HCT116 (cell line): ENCODE results near the gene SSC4D.
"Not testable (repeated sequence)": the region's sequence is repeated elsewhere in the genome, so short reads cannot be mapped to it uniquely, and the experiment has no call there.

ENCODE experiments used
- CTCF ChIP-seq, 3 experiments: fragments of 200-600 bp in 1 of 3; sonication (generic) in 1 of 3; IDR thresholded peaks in 2 of 3; conservative IDR thresholded peaks in 1 of 3; 2 replicates each; pipeline ENCODE4 v1.5.1; 2012 to 2017; ENCODE audit warnings: low read depth in 2 of 3, low read length in 2 of 3, antibody characterized with exemption in 1 of 3, borderline replicate concordance in 1 of 3, control low read depth in 1 of 3, mild to moderate bottlenecking in 1 of 3, mixed read lengths in 1 of 3, mixed run types in 1 of 3, moderate library complexity in 1 of 3; ENCODE audit not compliant: insufficient read depth in 1 of 3
- EZH2 ChIP-seq: fragments of 200-600 bp; sonication (generic); IDR thresholded peaks from 2 replicates; pipeline ENCODE4 v1.6.1; 2017; ENCODE audit warnings: antibody characterized with exemption, mixed run types
- EZH2phosphoT487 ChIP-seq: fragments of 200-600 bp; IDR thresholded peaks from 2 replicates; pipeline ENCODE4 v1.6.1; 2018; ENCODE audit warnings: antibody characterized with exemption, borderline replicate concordance
- ZBTB33 ChIP-seq: IDR thresholded peaks from 2 replicates; pipeline ENCODE4 v1.6.1; 2011; ENCODE audit warnings: mild to moderate bottlenecking, low read length, moderate library complexity; ENCODE audit not compliant: insufficient replicate concordance; ENCODE audit errors: extremely low read depth
- TF ChIP-seq, protein P1 (sequence below): IDR thresholded peaks from 2 replicates; pipeline ENCODE4 v1.6.1; 2012; ENCODE audit warnings: low read depth

DNA sequence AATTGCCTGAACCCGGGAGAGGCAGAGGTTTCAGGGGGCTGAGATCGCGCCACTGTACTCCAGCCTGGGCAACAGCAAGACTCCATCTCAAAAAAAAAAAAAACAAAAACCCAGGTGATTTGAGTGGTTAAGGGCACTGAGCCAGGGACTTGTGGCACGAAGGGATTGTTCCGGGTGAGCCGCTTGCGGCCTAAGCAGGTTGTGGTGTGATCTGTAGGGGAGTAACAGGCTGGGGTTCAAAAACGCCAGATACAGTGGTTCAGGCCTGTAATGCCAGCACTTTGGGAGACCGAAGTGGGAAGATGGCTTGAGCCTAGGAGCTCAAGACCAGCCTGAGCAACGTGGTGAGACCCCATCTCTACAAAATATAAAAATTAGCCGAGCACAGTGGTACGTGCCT is 34.3 kb upstream of the SSC4D start:
- TF ChIP-seq EZH2phosphoT487; ZBTB33; CTCF (IDR thresholded peaks at IDR 0.05 in 2 of 3, conservative IDR thresholded peaks at IDR 0.05 in 1 of 3; ENCODE audit: borderline replicate concordance in 1 of 3, insufficient read depth in 1 of 3, low read depth in 2 of 3, low read length in 2 of 3); EZH2: not testable (repeated sequence)
- TF ChIP-seq, protein P1, sequence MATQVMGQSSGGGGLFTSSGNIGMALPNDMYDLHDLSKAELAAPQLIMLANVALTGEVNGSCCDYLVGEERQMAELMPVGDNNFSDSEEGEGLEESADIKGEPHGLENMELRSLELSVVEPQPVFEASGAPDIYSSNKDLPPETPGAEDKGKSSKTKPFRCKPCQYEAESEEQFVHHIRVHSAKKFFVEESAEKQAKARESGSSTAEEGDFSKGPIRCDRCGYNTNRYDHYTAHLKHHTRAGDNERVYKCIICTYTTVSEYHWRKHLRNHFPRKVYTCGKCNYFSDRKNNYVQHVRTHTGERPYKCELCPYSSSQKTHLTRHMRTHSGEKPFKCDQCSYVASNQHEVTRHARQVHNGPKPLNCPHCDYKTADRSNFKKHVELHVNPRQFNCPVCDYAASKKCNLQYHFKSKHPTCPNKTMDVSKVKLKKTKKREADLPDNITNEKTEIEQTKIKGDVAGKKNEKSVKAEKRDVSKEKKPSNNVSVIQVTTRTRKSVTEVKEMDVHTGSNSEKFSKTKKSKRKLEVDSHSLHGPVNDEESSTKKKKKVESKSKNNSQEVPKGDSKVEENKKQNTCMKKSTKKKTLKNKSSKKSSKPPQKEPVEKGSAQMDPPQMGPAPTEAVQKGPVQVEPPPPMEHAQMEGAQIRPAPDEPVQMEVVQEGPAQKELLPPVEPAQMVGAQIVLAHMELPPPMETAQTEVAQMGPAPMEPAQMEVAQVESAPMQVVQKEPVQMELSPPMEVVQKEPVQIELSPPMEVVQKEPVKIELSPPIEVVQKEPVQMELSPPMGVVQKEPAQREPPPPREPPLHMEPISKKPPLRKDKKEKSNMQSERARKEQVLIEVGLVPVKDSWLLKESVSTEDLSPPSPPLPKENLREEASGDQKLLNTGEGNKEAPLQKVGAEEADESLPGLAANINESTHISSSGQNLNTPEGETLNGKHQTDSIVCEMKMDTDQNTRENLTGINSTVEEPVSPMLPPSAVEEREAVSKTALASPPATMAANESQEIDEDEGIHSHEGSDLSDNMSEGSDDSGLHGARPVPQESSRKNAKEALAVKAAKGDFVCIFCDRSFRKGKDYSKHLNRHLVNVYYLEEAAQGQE = not testable (repeated sequence)
